K562 (cell line): ENCODE results near the gene USHBP1. TPM values are rescaled to one million over a fixed set of nuclear protein-coding genes. Genes with fewer than 3 reads are reported as not detected.

ENCODE experiments used
- CCAR2 ChIP-seq: fragments of 200-400 bp; formaldehyde crosslinking; IDR thresholded peaks from 2 replicates; pipeline ENCODE4 v1.6.1; 2017; ENCODE audit warnings: mild to moderate bottlenecking, low read depth, low read length
- CCNT2 ChIP-seq: IDR thresholded peaks from 2 replicates; pipeline ENCODE4 v1.6.1; 2011; ENCODE audit warnings: borderline replicate concordance, low read depth, mild to moderate bottlenecking, moderate library complexity, mixed read lengths, low read length; ENCODE audit not compliant: insufficient read length; ENCODE audit errors: extremely low read depth
- CHD2 ChIP-seq: IDR thresholded peaks from 2 replicates; pipeline ENCODE4 v1.6.1; 2011; ENCODE audit warnings: low read depth, low read length
- DDX20 ChIP-seq: fragments of 450-650 bp; IDR thresholded peaks from 2 replicates; pipeline ENCODE4 v1.6.1; 2016; ENCODE audit warnings: missing genetic modification characterization, low read depth, mild to moderate bottlenecking, missing compliant biosample characterization, moderate library complexity
- EP300 ChIP-seq: IDR thresholded peaks from 2 replicates; pipeline ENCODE4 v1.6.1; 2012; ENCODE audit warnings: low read length, improper control_type of control experiment
- FOXJ3 ChIP-seq: sonication (generic); formaldehyde crosslinking; IDR thresholded peaks from 2 replicates; pipeline ENCODE4 v1.4.0; 2020; ENCODE audit warnings: mild to moderate bottlenecking, missing genetic modification reagents
- FUS ChIP-seq: fragments of 200-400 bp; formaldehyde crosslinking; optimal IDR thresholded peaks from 2 replicates; pipeline ENCODE3; 2017; ENCODE audit warnings: low read depth, low read length
- HMG20A ChIP-seq: fragments of 450-650 bp; formaldehyde crosslinking; conservative IDR thresholded peaks from 2 replicates; pipeline ENCODE4 v1.4.0; 2020; ENCODE audit warnings: mild to moderate bottlenecking, mixed read lengths
- HMGN3 ChIP-seq: IDR thresholded peaks from 2 replicates; pipeline ENCODE4 v1.6.1; 2011; ENCODE audit warnings: borderline replicate concordance, low read depth, mild to moderate bottlenecking, mixed read lengths, low read length; ENCODE audit not compliant: insufficient read length; ENCODE audit errors: extremely low read depth
- NCOA2 ChIP-seq, 2 experiments: fragments of 450-650 bp; IDR thresholded peaks; 2 replicates each; pipeline ENCODE4 v1.6.1; 2018; ENCODE audit warnings: mild to moderate bottlenecking in 2 of 2, moderate library complexity in 1 of 2; ENCODE audit not compliant: partially characterized antibody in 2 of 2
- NR2C1 ChIP-seq, 2 experiments: fragments of 450-650 bp; IDR thresholded peaks; 2 replicates each; pipeline ENCODE4 v1.6.1; 2017; ENCODE audit warnings: mild to moderate bottlenecking in 2 of 2, antibody characterized with exemption in 1 of 2, inconsistent platforms in 1 of 2, missing compliant biosample characterization in 1 of 2, missing genetic modification characterization in 1 of 2
- NR2C2 ChIP-seq, 2 experiments: fragments of 200-800 bp in 1 of 2; sonication (Bioruptor generic) in 1 of 2; sonication (generic) in 1 of 2; formaldehyde crosslinking in 1 of 2; IDR thresholded peaks; 2 replicates each; pipeline versions ENCODE4 v1.6.1 to v1.8.0; 2016 to 2022; ENCODE audit warnings: mild to moderate bottlenecking in 1 of 2, missing compliant biosample characterization in 1 of 2, missing genetic modification characterization in 1 of 2, missing genetic modification reagents in 1 of 2
- POLR2G ChIP-seq: fragments of 200-400 bp; formaldehyde crosslinking; IDR thresholded peaks from 2 replicates; pipeline ENCODE4 v1.6.1; 2017; ENCODE audit warnings: low read depth, mild to moderate bottlenecking, antibody characterized with exemption, low read length, moderate library complexity
- PRMT5 ChIP-seq: sonication (generic); formaldehyde crosslinking; IDR thresholded peaks from 2 replicates; pipeline ENCODE4 v1.5.0; 2020; ENCODE audit warnings: missing genetic modification reagents
- RAD21 ChIP-seq, 2 experiments: fragments of 250-450 bp in 1 of 2; fragments of 450-650 bp in 1 of 2; sonication (Bioruptor Pico) in 1 of 2; formaldehyde crosslinking in 1 of 2; IDR thresholded peaks in 1 of 2; conservative IDR thresholded peaks in 1 of 2; 2 replicates each; pipeline versions ENCODE4 v1.4.0 to v1.8.0; 2020 to 2022; ENCODE audit warnings: mild to moderate bottlenecking in 2 of 2, moderate library complexity in 1 of 2
- TAF1 ChIP-seq: IDR thresholded peaks from 2 replicates; pipeline ENCODE4 v1.6.1; 2011; ENCODE audit warnings: mild to moderate bottlenecking, low read length, moderate library complexity; ENCODE audit not compliant: insufficient read depth, control insufficient read depth, severe bottlenecking; ENCODE audit errors: extremely low read depth
- TCF7 ChIP-seq: sonication (generic); IDR thresholded peaks from 2 replicates; pipeline ENCODE4 v1.6.1; 2016; ENCODE audit warnings: antibody characterized with exemption, borderline replicate concordance
- ZNF143 ChIP-seq: sonication (generic); formaldehyde crosslinking; IDR thresholded peaks from 2 replicates; pipeline ENCODE4 v1.9.0; 2022; ENCODE audit warnings: mild to moderate bottlenecking, missing genetic modification reagents
- ZNF584 ChIP-seq: fragments of 200-800 bp; sonication (Bioruptor generic); IDR thresholded peaks from 2 replicates; pipeline ENCODE4 v1.6.1; 2016; ENCODE audit warnings: low read depth, mild to moderate bottlenecking, missing genetic modification characterization, missing compliant biosample characterization
- polyA plus RNA-seq, 8 experiments: library from polyadenylated mRNA; depleted of rRNA in 4 of 8; stranded (reverse) in 5 of 8; unstranded in 3 of 8; fragments of >200 nt; fragmentation: Nextera tagmentation in 2 of 8; fragmentation: Illumina TruSeq in 1 of 8; extraction: Ambion mirVana in 2 of 8; extraction: Trizol in 1 of 8; gene quantifications; 2 replicates each; pipeline versions ENCODE4 v1.2.1 to v1.2.3, GENCODE V29; 2011 to 2014; ENCODE audit warnings: inconsistent platforms in 1 of 8, missing spikeins in 1 of 8
- total RNA-seq, 7 experiments: library from RNA; depleted of rRNA in 6 of 7; stranded (reverse); fragments of >200 nt in 6 of 7; fragmentation: Illumina TruSeq in 2 of 7; extraction: Trizol in 2 of 7; gene quantifications; 2 replicates each; pipeline versions ENCODE4 v1.2.1 to v1.2.3, GENCODE V29; 2011 to 2021; ENCODE audit warnings: low replicate concordance in 1 of 7
- TF ChIP-seq, protein P1 (sequence below), 2 experiments: fragments of 450-650 bp in 1 of 2; IDR thresholded peaks; 2 replicates each; pipeline ENCODE4 v1.6.1; 2011 to 2017; ENCODE audit warnings: low read depth in 2 of 2, antibody characterized with exemption in 1 of 2, borderline replicate concordance in 1 of 2, low read length in 1 of 2, mild to moderate bottlenecking in 1 of 2, mixed read lengths in 1 of 2; ENCODE audit not compliant: control insufficient read depth in 1 of 2
- TF ChIP-seq, protein P2 (sequence below): fragments of 250-450 bp; sonication (Bioruptor Pico); IDR thresholded peaks from 2 replicates; pipeline ENCODE4 v1.4.0; 2020; ENCODE audit warnings: borderline replicate concordance

Gene USHBP1
- total and polyA plus RNA-seq, 9 of the 15 experiments (the other 6 are each of a cell fraction or from before 2014, with no cell fraction given): 0.03 to 0.10 (median 0.05) TPM; not detected in 5

DNA sequence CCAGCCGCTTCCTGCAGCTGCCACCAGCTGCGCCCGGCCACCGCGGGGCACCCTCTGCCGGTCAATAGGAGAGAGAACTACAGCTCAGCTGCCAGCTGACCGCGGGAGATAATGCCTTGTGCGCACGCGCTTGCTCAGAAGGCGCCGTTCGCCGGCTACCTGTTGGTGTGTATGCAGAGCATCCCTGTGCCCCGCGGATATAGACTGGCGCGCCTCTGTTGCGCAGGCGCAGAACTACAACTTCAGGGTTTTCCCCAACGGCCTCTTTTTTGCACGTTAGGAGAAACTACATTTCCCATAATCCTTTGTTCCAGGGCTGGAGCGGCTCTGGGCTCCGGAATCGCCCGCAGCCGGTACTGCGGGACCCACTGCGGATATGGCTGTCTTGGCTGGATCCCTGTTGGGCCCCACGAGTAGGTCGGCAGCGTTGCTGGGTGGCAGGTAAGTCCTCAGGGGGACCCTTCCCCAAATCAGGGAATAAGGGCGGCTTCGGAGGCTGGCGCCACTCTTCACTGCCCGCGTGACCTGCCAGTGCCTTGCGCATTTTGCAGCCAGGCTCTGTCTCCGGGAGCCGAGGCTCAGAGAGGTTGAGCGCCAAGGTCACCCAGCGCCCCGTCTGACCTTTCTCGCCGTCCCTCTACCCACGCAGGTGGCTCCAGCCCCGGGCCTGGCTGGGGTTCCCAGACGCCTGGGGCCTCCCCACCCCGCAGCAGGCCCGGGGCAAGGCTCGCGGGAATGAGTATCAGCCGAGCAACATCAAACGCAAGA, 41.2 kb upstream of the USHBP1 start, which contains the start of gene MRPL34 (continued):
- no peak for TF ChIP-seq FOXJ3 (CRISPR knock-in tag)
- 0 out of 2 replicates have a peak, but pooled peaks have one; percentile 48 for TF ChIP-seq CHD2
- TF ChIP-seq ZNF584 (CRISPR knock-in tag): no peak
- TF ChIP-seq DDX20 (tag): no peak
- 0 out of 2 replicates have a peak, but pooled peaks have one; percentile 50 for TF ChIP-seq NR2C2 (CRISPR knock-in tag; IDR thresholded peaks at IDR 0.05)
- peak; percentile 77 for TF ChIP-seq NR2C2 (tag; IDR thresholded peaks at IDR 0.05)
- TF ChIP-seq, protein P1, sequence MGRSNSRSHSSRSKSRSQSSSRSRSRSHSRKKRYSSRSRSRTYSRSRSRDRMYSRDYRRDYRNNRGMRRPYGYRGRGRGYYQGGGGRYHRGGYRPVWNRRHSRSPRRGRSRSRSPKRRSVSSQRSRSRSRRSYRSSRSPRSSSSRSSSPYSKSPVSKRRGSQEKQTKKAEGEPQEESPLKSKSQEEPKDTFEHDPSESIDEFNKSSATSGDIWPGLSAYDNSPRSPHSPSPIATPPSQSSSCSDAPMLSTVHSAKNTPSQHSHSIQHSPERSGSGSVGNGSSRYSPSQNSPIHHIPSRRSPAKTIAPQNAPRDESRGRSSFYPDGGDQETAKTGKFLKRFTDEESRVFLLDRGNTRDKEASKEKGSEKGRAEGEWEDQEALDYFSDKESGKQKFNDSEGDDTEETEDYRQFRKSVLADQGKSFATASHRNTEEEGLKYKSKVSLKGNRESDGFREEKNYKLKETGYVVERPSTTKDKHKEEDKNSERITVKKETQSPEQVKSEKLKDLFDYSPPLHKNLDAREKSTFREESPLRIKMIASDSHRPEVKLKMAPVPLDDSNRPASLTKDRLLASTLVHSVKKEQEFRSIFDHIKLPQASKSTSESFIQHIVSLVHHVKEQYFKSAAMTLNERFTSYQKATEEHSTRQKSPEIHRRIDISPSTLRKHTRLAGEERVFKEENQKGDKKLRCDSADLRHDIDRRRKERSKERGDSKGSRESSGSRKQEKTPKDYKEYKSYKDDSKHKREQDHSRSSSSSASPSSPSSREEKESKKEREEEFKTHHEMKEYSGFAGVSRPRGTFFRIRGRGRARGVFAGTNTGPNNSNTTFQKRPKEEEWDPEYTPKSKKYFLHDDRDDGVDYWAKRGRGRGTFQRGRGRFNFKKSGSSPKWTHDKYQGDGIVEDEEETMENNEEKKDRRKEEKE (IDR thresholded peaks at IDR 0.05; ENCODE audit: borderline replicate concordance in 1 of 2, control insufficient read depth in 1 of 2, low read depth in 2 of 2, low read length in 1 of 2): no peak
- TF ChIP-seq ZNF143: peak; percentile 90
- peak; percentile 45; the same call in 1 of the 2 replicates for TF ChIP-seq EP300
- TF ChIP-seq NR2C1 (IDR thresholded peaks at IDR 0.05): peak; percentile 59
- peak; percentile 58 for TF ChIP-seq NR2C1 (tag; IDR thresholded peaks at IDR 0.05)
- no peak for TF ChIP-seq NCOA2 (IDR thresholded peaks at IDR 0.05; ENCODE audit: partially characterized antibody in 2 of 2)
- TF ChIP-seq PRMT5: no peak
- TF ChIP-seq HMGN3: peak; percentile 71
- peak; percentile 71 for TF ChIP-seq TAF1
- no peak for TF ChIP-seq FUS
- no peak for TF ChIP-seq HMG20A (CRISPR knock-in tag)
- peak; percentile 61 to 66 for TF ChIP-seq RAD21 (CRISPR knock-in tag; conservative IDR thresholded peaks at IDR 0.05 in 1 of 2, IDR thresholded peaks at IDR 0.05 in 1 of 2)
- TF ChIP-seq, protein P2, sequence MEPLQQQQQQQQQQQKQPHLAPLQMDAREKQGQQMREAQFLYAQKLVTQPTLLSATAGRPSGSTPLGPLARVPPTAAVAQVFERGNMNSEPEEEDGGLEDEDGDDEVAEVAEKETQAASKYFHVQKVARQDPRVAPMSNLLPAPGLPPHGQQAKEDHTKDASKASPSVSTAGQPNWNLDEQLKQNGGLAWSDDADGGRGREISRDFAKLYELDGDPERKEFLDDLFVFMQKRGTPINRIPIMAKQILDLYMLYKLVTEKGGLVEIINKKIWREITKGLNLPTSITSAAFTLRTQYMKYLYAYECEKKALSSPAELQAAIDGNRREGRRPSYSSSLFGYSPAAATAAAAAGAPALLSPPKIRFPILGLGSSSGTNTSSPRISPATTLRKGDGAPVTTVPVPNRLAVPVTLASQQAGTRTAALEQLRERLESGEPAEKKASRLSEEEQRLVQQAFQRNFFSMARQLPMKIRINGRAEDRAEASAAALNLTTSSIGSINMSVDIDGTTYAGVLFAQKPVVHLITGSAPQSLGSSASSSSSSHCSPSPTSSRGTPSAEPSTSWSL (CRISPR knock-in tag): 0 out of 2 replicates have a peak, but pooled peaks have one; percentile 76
- TF ChIP-seq CCNT2: peak; percentile 38
- no peak for TF ChIP-seq TCF7
- TF ChIP-seq CCAR2: no peak
- TF ChIP-seq POLR2G: peak; percentile 87
